ENCODE measurements around the gene CORO2B.
"Not testable (repeated sequence)": the region's sequence is repeated elsewhere in the genome, so short reads cannot be mapped to it uniquely, and the experiment has no call there.

The CORO2B gene

DNA sequence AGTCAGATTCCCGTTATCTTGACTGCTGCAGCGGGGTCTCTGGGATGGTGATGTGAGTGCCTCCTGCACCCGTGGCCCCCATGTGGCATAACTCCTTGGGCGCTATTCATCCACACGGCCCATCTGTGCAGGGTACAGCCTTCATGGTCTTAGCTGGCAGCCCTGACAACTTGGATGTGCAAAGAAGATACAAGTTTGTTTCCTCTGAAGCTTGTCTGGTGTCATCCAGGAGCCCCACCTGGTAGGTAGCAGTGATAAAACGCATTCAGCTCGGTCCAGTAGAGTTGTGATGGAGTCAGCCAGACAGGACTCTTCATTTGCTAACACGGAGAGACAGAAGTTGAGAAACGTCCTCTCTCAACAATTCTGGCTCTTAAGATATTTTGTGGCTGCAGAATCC is 53.3 kb downstream of the CORO2B start:
- DNase-seq: no peak

DNA sequence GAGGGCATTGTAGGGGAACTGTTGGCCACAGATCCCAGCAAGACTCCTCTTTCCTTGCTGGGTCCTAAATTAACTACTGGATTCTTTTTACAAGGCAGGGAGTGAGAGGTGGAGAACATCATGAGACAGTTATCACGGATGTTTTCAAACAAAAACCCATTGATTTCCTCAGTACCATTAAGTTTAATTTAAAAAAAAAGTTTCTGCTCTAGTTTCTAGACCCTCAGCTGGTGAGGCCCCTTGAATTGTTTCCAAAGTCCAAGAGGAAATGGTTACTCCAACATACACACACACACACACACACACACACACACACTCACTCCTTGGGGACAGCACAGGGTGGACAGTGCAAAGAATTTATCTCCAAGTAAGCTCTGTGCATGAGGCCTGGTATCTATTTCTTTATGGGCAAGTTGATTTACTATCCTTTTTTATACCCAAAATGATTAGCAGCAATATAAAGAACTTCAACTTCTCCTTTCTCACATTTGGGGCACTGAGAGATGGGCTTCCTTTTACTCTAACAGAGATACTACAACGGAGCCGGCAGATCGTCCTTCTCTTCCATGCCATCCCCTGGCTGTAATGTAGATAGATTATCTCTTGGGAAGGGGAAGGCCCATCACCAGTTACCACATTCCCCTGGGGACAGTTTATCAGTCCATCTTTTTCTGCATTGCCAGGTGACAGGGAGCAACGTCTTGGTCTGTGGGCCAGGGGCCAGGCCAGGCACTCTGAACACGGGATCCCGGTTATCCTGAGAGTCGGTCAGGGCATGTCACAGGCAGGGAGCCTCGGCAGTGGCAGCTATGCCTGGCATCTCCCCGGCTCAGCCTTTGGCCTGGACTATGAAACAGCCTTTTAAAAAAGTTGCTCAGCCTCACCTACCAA is 54.7 kb downstream of the CORO2B start:
- no peak for DNase-seq

DNA sequence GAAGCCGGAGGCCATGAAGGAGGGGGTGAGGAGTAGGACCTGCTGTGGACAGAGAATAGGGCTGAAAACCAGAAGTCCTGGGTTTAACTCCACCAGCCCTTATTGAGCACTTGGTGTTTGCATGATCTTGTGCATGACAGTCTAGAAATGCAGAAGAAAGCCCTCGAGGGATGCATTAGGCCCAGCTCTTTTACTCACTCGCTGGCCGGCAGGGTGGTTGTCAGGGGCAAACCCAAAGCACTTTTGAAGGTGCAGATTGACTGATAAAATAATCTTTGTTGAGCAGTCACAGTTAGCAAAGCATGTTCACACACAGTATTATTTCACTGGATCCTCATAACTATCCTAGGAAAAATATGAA is 55.3 kb downstream of the CORO2B start:
- DNase-seq: no peak

DNA sequence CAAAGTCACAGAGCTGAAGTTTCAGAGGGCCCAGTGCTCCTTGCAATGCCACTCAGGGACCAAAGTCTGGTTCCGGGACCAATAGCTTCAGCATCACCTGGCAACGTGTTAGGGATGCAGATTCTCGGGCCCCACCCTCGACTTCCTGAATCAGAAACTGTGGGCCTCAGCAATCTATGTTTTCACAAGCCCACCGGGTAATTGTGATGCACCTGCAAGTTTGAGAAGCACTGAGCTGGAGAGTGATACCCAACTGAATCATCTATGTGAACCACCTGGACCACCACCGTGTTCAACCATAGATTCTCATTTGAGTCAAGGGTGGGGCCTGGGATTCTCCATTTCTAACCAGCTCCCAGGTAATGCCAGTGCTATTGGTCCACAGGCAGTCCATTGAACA is 55.7 kb downstream of the CORO2B start:
- DNase-seq: no peak

DNA sequence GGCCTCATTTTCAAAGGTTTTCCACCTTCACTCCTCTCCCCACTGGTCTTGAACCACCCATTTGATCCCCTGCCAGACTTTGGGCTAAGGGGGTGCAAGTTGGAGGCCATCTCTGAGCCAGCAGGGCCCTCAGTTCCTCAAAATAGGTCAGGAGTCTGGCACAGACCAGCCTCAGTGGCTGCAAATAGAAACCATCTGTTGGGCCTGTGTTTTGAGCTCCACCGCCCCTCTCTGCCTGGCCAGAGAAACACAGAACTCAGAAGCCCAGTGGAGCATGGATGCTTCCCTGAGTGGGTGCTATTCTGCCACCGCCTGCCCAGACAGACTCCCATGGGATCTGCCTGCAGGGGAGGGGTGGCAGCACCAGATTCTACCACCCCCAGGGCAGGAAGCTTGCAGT is 56.3 kb downstream of the CORO2B start:
- no peak for DNase-seq

DNA sequence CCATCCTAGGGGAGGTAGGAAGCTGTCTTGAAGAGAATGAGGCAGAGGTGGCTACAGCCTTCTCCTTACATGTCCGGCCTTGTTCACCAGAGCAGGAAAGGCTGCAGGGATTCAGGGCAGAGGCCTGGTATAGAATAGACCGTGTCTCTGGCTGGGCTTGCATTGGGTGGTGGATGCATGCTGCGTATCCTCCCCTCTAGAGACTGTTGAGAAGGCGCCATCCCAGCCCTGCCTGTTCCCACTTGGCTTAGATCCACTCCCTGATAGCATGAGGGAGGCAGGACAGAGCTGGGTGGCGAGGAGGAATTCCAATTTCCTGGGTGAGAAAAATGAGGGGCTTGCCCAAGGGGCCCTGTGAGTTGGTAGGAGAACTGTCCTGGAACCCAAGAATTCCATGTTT is 57.5 kb downstream of the CORO2B start:
- no peak for DNase-seq

DNA sequence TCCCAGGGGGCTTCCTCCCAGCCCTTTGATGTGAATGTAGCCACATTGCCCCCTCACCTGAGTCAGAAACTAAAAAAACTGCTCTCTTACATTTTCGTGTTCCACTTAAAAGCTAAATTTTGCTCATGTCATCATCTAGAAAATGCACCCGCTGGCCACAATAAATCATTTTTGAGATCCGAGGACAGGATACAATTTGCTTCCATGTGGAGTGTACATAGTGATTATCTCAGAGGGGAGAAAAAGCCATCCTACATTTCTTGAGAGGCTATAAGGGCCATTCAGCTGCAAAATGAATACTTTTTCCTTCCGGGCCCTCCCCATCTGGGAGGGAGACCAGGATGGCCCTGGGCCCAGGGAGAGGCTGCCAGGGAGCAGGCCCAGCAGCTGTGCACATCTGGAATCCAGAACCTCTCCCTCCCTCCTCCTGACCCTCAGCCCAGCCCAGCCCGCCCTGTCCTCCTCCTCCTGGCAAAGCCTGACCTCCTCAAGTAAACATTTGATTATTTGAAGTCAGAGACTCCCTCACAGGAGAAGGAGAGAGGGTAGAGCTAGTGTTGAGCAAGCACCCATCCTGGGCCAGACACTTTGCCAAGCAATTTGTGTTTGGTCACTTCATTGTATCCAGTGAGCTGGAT is 59.1 kb downstream of the CORO2B start:
- DNase-seq: no peak

DNA sequence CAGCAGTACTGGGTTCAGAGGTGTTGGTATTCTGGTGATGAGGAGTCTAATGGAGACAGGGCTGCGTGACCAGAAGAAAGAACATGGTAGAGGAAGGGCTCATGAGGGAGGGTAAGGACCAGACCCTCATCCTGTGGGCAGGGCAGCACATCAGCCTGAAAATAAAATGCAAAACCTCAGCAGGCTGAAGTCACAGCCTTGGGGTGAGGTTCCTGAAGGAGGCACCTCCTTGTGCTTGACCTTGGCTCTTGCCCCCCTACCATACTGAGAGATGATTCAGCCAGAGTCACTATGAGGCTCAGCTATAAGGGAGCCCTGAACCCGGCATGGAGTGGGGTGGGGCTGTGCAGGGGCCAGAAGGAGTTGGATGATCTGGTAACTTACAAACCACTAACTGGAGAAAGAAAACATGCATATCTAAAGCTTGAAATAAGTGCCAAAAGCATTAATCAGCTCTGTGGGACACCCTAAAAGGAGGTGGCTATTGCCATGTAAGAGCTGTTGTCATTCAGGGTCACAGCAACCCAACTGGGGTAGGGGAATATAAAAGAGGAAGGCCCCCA is 60.2 kb downstream of the CORO2B start:
- no peak for DNase-seq

DNA sequence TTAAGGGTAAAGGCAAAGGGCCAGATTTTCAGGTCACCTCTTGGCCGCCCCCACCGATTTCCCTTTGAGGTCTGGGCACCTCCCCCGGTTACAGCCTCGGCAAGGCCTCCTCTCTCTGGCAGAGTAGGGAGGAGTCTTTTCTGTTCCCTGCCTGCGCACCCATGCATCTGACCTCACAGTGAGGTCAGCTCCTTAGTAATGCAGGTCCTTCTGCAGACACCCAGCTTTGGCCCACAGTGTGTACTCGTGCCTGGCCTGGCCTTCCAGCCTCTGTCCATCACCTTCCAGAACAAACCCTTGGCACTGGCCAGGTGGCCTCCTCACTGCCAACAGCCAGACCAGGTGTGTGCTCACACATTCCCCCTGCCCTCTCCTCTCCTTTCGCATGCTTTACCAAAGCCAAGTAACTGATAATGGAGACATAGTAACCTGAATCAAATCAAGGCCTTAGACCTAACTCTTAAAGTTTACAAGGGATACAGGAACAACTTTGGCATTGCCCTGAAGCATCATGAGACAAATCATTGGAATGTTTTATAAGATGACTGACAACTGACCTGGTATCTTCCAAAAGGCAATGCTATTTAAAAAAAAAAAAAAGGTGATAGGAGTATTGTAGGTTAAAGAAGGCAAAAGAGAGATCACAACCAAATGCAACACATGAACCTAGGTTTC is 61.3 kb downstream of the CORO2B start:
- DNase-seq: no peak

DNA sequence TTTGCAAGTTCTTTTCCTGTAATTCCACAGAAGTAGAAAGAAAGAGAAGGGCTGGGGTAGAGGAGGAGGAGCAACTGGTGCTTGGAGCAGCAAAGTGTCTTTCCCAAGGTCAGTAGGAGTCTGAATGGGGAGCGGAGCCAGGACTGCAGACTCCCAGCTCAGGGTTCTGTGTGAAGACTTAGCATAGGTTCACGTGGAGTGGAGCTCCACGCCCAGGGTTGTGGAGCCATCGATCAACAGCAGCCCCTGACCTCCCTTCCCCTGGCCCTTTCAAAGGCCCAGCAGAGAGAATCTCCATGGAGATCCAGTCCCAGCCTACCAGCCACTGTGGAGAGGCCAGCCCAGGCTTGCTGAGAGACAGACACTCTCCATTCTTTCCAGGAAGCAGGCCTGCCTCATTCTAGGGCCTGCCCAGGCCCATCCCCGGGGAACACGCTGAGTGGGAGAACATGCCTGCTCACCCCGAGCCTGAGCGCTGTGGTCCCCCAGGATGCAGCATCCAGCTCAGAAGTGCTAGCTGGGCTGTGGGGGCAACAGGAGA is 62.1 kb downstream of the CORO2B start:
- DNase-seq: no peak

DNA sequence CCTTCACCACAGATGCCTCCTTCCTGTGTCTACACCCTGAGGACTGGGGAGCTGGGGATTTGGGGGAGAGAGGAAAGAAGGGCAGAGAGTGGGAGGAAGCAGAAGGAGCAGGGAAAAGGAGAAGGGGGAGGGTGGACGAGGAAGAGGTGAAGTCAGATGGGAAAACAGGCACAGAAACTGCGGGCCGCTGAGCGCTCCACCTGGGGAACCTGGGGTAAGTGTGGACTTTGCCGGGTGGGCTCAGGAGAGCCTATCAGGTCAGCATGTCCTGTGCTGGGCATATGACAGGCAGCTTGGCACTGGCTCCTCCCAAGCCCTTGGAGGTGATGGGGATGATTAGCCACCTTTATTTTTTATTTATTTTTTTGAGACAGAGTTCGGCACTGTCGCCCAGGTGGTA is 62.6 kb downstream of the CORO2B start:
- no peak for DNase-seq

DNA sequence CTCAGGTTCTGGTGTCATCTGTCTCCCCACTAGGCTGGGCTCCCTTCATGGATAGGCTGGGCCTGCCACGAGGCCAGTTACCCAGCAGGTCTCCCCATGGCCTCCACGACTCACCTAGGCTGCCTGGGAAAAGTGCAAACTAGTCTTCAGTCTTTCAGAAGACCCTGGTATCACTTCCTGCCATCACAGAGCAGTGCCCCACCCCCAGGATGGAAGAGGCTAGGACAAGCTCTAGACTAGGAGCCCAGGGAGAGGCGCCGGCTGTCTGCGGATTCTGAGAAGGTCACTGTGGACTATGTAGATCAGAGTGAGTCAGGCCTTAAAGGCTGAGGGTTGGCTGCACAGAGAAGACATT is 63.7 kb downstream of the CORO2B start:
- no peak for DNase-seq

DNA sequence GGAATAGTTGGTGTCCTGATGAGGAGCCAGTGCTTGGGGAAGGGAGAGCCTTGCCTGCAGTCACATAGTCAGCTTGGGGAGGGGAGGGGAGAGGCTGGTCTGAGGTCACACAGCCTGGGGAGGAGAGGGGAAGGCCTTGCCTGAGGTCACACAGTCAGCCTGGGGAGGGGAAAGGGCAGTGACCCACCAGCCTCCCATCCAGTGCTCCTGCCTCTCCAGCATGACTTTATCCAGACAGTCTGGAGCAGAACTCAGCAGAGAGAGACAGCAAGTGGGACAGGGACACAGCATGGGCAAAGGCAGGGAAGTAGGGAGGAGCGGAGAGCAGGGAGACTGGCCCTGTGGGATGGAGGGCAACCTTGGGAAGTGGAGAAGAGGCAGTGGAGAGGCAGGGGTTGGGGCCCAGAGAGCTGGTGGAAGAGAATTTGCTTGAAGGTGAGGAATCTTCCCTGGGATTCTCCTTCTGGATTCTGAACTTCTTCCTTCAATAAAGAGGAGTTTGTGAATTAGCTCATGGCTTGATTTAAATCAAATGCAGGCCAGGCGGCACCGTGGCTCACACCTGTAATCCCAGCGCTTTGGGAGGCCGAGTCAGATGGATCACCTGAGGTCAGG is 64.5 kb downstream of the CORO2B start:
- DNase-seq: no peak

DNA sequence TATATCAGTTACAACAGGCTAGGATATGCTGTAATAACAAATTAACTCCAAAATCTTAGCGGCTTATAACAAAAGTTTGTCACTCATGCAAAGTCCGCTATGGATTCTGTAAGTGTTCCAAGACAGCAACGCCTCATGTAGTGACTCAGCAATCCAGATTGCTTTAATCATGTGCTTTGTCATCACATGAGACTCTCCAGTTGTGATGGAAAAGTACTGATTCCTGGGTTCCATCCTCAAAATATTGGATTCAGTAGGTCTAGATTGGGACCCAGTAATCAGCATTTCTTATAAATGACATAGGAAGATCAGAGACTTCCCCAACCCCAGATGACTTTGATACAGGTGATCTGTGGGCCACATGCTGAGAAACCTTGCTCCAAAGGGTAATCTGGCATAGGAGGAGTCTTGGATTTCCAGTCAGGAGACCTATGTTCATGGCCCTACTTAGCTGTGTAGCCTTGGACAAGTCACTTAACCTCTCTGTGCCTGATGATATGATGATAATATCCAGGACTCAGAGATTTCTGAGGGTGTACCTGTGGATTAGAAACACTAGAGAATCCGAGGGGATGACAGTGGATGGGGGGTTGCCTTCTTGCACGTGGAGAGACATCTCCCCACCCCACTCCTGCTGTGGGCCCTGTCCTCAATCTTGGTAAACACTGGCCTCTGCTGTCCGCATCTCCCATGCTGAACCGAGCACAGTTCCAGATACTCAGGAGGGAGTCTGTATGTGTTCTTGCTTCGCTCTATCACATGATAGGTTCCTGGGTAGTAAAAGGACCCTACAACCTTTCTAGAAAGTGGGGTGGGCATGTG is 65.5 kb downstream of the CORO2B start:
- no peak for DNase-seq

DNA sequence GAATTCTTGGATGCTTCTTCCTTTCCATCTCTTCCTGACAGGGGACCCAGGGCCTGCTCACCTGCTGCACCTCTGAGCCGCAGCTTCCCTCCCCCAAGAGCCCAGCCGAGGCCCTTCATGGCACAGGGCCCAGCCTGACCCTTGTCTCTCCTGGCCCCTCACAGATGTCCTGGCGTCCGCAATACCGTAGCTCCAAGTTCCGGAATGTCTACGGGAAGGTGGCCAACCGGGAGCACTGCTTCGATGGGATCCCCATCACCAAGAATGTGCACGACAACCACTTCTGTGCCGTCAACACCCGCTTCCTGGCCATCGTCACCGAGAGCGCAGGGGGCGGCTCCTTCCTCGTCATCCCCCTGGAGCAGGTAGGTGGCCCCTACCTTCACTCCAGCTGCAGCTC is 66.2 kb downstream of the CORO2B start:
- no peak for DNase-seq

DNA sequence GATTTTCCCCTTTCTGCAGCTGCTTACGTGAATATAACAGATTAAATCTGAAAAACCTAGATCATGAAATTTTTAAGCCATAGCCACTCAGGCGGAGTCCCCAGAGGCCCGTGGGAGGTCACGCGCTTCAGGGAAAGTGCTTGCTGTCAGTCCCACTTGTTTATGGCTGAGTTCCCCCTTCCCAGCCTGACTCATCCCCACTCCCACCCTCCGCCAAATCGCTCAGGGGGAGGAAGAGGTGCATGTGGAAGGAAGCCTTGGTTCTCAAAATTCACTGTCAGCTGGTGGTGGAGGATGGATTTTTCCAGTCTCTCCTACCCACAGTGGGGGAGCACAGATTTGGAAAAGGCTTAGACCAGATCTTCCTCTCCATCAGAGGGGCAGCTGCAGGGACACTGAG is 67.4 kb downstream of the CORO2B start:
- no peak for DNase-seq

DNA sequence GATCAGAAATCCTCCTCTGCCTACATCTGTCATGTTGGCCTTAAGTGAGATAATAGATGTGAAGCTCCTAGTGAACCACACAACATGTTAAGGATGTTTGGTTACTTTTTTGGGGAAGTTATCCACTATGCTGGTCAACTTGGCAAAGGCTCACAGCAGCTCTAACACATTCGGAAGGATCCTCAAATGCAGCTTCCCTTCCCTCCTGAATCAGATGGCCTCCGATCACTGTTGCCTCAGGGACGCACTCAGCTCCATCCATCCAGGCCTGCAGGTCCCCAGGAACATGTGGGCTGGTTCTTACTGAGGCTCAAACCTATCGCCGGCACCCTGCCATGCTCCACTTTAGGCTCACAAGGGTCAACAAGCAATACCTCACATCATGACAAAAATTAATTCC is 67.9 kb downstream of the CORO2B start:
- no peak for DNase-seq

DNA sequence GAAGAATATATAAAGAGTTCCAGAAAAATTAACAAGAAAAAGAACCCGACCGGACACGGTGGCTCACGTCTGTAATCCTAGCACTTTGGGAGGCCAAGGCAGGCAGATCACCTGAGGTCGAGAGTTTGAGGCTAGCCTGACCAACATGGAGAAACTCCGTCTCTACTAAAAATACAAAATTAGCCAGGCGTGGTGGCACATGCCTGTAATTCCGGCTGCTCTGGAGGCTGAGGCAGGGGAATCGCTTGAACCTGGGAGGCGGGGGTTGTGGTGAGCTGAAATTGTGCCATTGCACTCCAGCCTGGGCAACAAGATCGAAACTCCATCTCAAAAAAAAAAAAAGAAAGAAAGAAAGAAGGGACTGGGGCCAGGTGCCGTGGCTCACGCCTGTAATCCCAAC is 68.6 kb downstream of the CORO2B start:
- DNase-seq: not testable (repeated sequence)

DNA sequence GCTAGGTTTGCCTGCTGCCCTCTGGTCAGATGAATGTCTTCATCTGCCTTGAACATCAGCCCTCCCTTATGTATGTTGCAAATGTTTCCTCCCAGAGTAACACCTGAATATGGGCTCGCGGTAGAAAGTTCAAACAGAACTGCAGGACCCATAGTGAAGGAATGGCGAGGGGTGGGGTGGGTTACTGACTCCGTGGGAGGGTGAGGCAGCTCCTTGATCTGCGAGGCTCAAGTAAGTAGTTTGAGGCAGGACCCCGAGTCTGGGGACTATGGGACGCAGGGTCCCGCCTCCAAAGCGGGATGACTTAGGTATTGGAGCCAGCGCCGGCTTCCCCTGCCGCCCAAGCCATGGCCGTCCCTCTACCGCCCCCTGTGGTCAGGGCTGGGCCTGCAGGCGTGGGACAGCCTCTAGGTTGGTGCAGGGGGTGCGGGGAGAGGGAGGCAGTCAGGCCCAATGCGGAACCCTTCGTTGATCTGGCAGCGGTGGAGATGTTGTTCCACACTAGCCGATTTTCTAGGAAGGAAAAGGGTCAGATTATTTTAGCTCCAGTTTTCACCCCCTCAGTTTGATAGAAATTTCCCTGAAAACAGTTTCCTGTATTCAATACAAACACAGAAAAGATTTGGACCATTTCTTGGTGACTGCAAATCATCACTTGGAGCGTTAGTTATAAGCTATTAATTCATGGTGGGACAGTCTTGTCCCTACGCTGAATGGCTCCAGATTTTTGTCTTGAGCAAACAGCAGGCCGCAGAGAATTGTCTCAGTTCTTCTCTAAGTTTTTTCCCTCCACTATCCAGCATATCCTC is 72.3 kb downstream of the CORO2B start:
- DNase-seq: no peak

DNA sequence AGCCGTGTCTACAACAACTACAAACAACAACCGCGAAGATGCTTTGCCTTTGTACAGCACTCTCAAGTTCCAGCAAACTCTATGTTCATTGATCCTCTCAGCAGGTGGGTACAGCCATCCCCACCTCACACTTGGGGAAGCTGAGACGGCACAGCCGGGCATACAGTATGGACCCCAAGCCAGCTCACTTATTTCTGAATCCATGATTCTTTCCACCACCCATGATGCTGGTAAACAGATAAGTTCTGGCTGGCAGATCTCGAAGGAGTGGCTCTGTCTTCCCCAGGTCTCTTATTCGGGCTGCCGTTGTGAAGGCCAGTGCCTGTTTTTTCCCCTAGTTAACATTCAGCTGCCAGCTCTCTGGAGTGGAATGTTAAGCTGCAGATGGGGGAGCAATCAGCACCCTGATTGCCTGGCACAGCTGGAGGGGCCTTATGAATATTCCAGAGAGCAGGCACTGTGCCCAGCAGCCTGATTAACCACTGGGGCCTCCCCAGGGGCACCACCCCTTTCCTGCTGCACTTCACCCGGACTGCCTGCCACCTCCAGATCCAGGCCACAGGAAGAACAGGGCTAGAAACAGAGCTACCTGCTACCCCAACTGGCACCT is 73.2 kb downstream of the CORO2B start:
- no peak for DNase-seq
